SK-N-SH (cell line): ENCODE measurements around the gene HOMER1. TPM values are rescaled to one million over a fixed set of nuclear protein-coding genes. Genes with fewer than 3 reads are reported as not detected.

Source experiments
- CTCF ChIA-PET: fragments of 300-600, 350-600 bp; formaldehyde crosslinking; extraction: SDS; loops from one replicate; lab custom pipeline; 2021; lab: Yijun Ruan, JAX
- POLR2A ChIA-PET: fragments of 350-600 bp; sonication (Branson Sonifier 250); formaldehyde crosslinking; extraction: SDS; loops from one replicate; lab custom pipeline; 2020; ENCODE audit warnings: antibody characterized with exemption, inconsistent platforms; lab: Yijun Ruan, JAX
- DNase-seq: peaks from one replicate; pipeline ENCODE4 v3.0.0; 2012
- H2AFZ ChIP-seq: fragments of 200-600 bp; sonication (generic); 2 replicates; pipeline ENCODE4 v1.8.1; 2016; ENCODE audit warnings: antibody characterized with exemption, mild to moderate bottlenecking, low read depth
- H3F3A ChIP-seq: fragments of 200-600 bp; sonication (generic); replicated peaks from 2 replicates; pipeline ENCODE3; 2016; ENCODE audit warnings: antibody characterized with exemption, mild to moderate bottlenecking; ENCODE audit not compliant: insufficient read depth
- H3K27ac ChIP-seq, 2 experiments: fragments of 200-500 bp in 1 of 2; fragments of 200-600 bp in 1 of 2; sonication (Bioruptor generic) in 1 of 2; sonication (generic), shearing (Covaris generic) in 1 of 2; 2 replicates each; pipeline versions ENCODE4 v1.5.1 to v1.6.1; 2014 to 2016; ENCODE audit warnings: low read depth in 2 of 2, inconsistent platforms in 1 of 2, low read length in 1 of 2, mild to moderate bottlenecking in 1 of 2, mixed read lengths in 1 of 2
- H3K27me3 ChIP-seq: fragments of 200-600 bp; sonication (generic), shearing (Covaris generic); 2 replicates; pipeline ENCODE4 v1.6.1; 2016; ENCODE audit warnings: mixed run types; ENCODE audit not compliant: insufficient read depth
- H3K36me3 ChIP-seq, 2 experiments: fragments of 200-500 bp in 1 of 2; fragments of 200-600 bp in 1 of 2; sonication (Bioruptor generic) in 1 of 2; sonication (generic) in 1 of 2; replicated peaks in 1 of 2; 2 replicates each; pipeline versions ENCODE3 to v1.5.1; 2014 to 2016; ENCODE audit warnings: low read length in 1 of 2, mild to moderate bottlenecking in 1 of 2; ENCODE audit not compliant: insufficient read depth in 2 of 2, control insufficient read depth in 1 of 2
- H3K4me1 ChIP-seq, 2 experiments: fragments of 200-500 bp in 1 of 2; fragments of 200-600 bp in 1 of 2; sonication (Bioruptor generic) in 1 of 2; sonication (generic), shearing (Covaris generic) in 1 of 2; 2 replicates each; pipeline versions ENCODE4 v1.5.1 to v1.6.1; 2014 to 2016; ENCODE audit warnings: low read depth in 1 of 2, low read length in 1 of 2, mixed run types in 1 of 2; ENCODE audit not compliant: insufficient read depth in 2 of 2, control insufficient read depth in 1 of 2
- H3K4me2 ChIP-seq: fragments of 200-600 bp; sonication (generic), shearing (Covaris generic); 2 replicates; pipeline ENCODE4 v1.6.1; 2017; ENCODE audit warnings: mixed run types
- H3K4me3 ChIP-seq, 2 experiments: fragments of 200-500 bp in 1 of 2; fragments of 200-600 bp in 1 of 2; sonication (Bioruptor generic) in 1 of 2; sonication (generic), shearing (Covaris generic) in 1 of 2; 2 replicates each; pipeline versions ENCODE4 v1.5.1 to v1.8.1; 2014 to 2016; ENCODE audit warnings: low read depth in 2 of 2, inconsistent platforms in 1 of 2, low read length in 1 of 2, mild to moderate bottlenecking in 1 of 2, mixed read lengths in 1 of 2, moderate library complexity in 1 of 2
- H3K79me2 ChIP-seq: fragments of 200-600 bp; sonication (generic); 2 replicates; pipeline ENCODE4 v1.8.1; 2017; ENCODE audit warnings: mild to moderate bottlenecking; ENCODE audit not compliant: insufficient read depth
- H3K9ac ChIP-seq: fragments of 200-600 bp; sonication (generic); 2 replicates; pipeline ENCODE4 v1.6.1; 2017; ENCODE audit warnings: mixed run types
- H3K9me2 ChIP-seq: fragments of 200-600 bp; sonication (generic); 2 replicates; pipeline ENCODE4 v1.6.1; 2017; ENCODE audit warnings: mixed run types
- H3K9me3 ChIP-seq: fragments of 200-600 bp; sonication (generic); 2 replicates; pipeline ENCODE4 v1.6.1; 2017; ENCODE audit warnings: mixed run types, mild to moderate bottlenecking, moderate library complexity
- H4K20me1 ChIP-seq: fragments of 200-600 bp; sonication (generic); 2 replicates; pipeline ENCODE4 v1.6.1; 2017; ENCODE audit warnings: mild to moderate bottlenecking, mixed run types; ENCODE audit not compliant: insufficient read depth
- ELF1 ChIP-seq: IDR thresholded peaks from 2 replicates; pipeline ENCODE4 v1.4.0; 2012
- FOXJ3 ChIP-seq: sonication (generic); formaldehyde crosslinking; IDR thresholded peaks from 2 replicates; pipeline ENCODE4 v1.5.1; 2020; ENCODE audit warnings: mild to moderate bottlenecking, missing genetic modification reagents
- GABPA ChIP-seq: IDR thresholded peaks from 2 replicates; pipeline ENCODE4 v1.4.0; 2012; ENCODE audit warnings: low read depth, mild to moderate bottlenecking
- GATA2 ChIP-seq: sonication (generic); formaldehyde crosslinking; IDR thresholded peaks from 2 replicates; pipeline ENCODE4 v1.5.0; 2020; ENCODE audit warnings: mild to moderate bottlenecking, missing genetic modification reagents
- JUND ChIP-seq: IDR thresholded peaks from 2 replicates; pipeline ENCODE4 v1.4.0; 2012
- MXI1 ChIP-seq: IDR thresholded peaks from 2 replicates; pipeline ENCODE4 v1.6.1; 2012; ENCODE audit warnings: mild to moderate bottlenecking, low read depth, low read length, improper control_type of control experiment
- NFIC ChIP-seq: IDR thresholded peaks from 2 replicates; pipeline ENCODE4 v1.4.0; 2012; ENCODE audit warnings: borderline replicate concordance
- NRF1 ChIP-seq: IDR thresholded peaks from 2 replicates; pipeline ENCODE4 v1.6.1; 2012; ENCODE audit warnings: low read depth, mild to moderate bottlenecking, low read length
- RFX5 ChIP-seq: IDR thresholded peaks from 2 replicates; pipeline ENCODE4 v1.6.1; 2012; ENCODE audit warnings: mild to moderate bottlenecking, improper control_type of control experiment, low read length
- SMC3 ChIP-seq: IDR thresholded peaks from 2 replicates; pipeline ENCODE4 v1.6.1; 2012; ENCODE audit warnings: low read depth, low read length, improper control_type of control experiment
- TAF1 ChIP-seq: IDR thresholded peaks from 2 replicates; pipeline ENCODE4 v1.6.1; 2012; ENCODE audit warnings: low read depth, mild to moderate bottlenecking, low read length, moderate library complexity, borderline replicate concordance
- TCF12 ChIP-seq: IDR thresholded peaks from 2 replicates; pipeline ENCODE4 v1.4.0; 2012
- TEAD4 ChIP-seq: IDR thresholded peaks from 2 replicates; pipeline ENCODE4 v1.4.0; 2012; ENCODE audit warnings: mild to moderate bottlenecking, borderline replicate concordance; ENCODE audit not compliant: insufficient read depth
- YY1 ChIP-seq: IDR thresholded peaks from 2 replicates; pipeline ENCODE4 v1.4.0; 2012; ENCODE audit warnings: low read depth, mild to moderate bottlenecking
- WGBS: methylation state at CpG from one replicate; pipeline ENCODE4 v1.1.6; 2017; ENCODE audit warnings: low lambda C conversion rate; 5-methylcytosine and 5-hydroxymethylcytosine counted together
- polyA plus RNA-seq, 3 experiments: library from polyadenylated mRNA; depleted of rRNA; stranded (reverse); fragments of >200 nt; gene quantifications; 2 replicates each; pipeline ENCODE4 v1.2.3, GENCODE V29; 2012
- TF ChIP-seq, protein P1 (sequence below): fragments of 150-350 bp; IDR thresholded peaks from 2 replicates; pipeline ENCODE4 v1.6.1; 2016; ENCODE audit warnings: mild to moderate bottlenecking, low read depth, low read length
- TF ChIP-seq, protein P2 (sequence below): IDR thresholded peaks from 2 replicates; pipeline ENCODE4; 2012
- TF ChIP-seq, protein P3 (sequence below): IDR thresholded peaks from 2 replicates; pipeline ENCODE4 v1.4.0; 2012; ENCODE audit warnings: low read depth, borderline replicate concordance
- TF ChIP-seq, protein P4 (sequence below): IDR thresholded peaks from 2 replicates; pipeline ENCODE4 v1.6.1; 2012; ENCODE audit warnings: mild to moderate bottlenecking, low read depth, low read length, moderate library complexity
- TF ChIP-seq, protein P5 (sequence below): IDR thresholded peaks from 2 replicates; pipeline ENCODE4 v1.4.0; 2012; ENCODE audit warnings: low read depth, borderline replicate concordance

HOMER1 gene
- polyA plus RNA-seq, 1 of the 3 experiments (the other 2 are of a cell fraction), result 2.2 TPM

DNA sequence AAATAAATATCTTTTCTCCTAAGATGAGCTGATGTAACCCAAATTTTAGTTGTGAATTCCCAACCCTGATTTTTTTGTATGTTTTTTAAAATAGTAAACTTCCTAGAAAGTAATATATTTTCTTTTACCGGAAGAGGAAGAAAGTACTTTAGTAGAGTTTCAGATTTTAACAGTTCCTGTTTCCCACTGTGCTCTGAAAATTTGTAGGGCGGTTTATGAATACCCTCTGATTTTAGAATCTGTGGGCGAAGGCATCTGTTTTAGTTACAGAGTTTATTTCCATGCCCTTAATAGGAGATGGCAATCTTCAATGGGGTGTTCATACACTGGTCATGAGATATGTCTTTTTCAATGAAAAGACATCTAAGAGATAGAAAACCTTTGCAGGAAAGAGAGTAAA, 3.7 kb upstream of the HOMER1 start:
- CTCF ChIA-PET, result no interaction called here
- no peaks in the 10 kb centered on the region for H3K9me3 ChIP-seq

More for the DNA sequence above, 3.7 kb upstream of the HOMER1 start:
- TF ChIP-seq RFX5, result no peak
- TF ChIP-seq, protein P1, sequence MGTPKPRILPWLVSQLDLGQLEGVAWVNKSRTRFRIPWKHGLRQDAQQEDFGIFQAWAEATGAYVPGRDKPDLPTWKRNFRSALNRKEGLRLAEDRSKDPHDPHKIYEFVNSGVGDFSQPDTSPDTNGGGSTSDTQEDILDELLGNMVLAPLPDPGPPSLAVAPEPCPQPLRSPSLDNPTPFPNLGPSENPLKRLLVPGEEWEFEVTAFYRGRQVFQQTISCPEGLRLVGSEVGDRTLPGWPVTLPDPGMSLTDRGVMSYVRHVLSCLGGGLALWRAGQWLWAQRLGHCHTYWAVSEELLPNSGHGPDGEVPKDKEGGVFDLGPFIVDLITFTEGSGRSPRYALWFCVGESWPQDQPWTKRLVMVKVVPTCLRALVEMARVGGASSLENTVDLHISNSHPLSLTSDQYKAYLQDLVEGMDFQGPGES, result no peak
- no peak for TF ChIP-seq GATA2 (CRISPR knock-in tag)
- no peak for TF ChIP-seq TAF1
- no peak for TF ChIP-seq TCF12
- no peak for TF ChIP-seq SMC3
- TF ChIP-seq, protein P2, sequence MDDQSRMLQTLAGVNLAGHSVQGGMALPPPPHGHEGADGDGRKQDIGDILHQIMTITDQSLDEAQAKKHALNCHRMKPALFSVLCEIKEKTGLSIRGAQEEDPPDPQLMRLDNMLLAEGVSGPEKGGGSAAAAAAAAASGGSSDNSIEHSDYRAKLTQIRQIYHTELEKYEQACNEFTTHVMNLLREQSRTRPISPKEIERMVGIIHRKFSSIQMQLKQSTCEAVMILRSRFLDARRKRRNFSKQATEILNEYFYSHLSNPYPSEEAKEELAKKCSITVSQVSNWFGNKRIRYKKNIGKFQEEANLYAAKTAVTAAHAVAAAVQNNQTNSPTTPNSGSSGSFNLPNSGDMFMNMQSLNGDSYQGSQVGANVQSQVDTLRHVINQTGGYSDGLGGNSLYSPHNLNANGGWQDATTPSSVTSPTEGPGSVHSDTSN, result no peak
- TF ChIP-seq FOXJ3, result no peak
- TF ChIP-seq JUND, result no peak
- TF ChIP-seq, protein P3, sequence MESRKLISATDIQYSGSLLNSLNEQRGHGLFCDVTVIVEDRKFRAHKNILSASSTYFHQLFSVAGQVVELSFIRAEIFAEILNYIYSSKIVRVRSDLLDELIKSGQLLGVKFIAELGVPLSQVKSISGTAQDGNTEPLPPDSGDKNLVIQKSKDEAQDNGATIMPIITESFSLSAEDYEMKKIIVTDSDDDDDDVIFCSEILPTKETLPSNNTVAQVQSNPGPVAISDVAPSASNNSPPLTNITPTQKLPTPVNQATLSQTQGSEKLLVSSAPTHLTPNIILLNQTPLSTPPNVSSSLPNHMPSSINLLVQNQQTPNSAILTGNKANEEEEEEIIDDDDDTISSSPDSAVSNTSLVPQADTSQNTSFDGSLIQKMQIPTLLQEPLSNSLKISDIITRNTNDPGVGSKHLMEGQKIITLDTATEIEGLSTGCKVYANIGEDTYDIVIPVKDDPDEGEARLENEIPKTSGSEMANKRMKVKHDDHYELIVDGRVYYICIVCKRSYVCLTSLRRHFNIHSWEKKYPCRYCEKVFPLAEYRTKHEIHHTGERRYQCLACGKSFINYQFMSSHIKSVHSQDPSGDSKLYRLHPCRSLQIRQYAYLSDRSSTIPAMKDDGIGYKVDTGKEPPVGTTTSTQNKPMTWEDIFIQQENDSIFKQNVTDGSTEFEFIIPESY, result no peak
- TF ChIP-seq YY1, result no peak
- TF ChIP-seq TEAD4, result no peak
- TF ChIP-seq MXI1, result no peak
- TF ChIP-seq ELF1, result no peak
- no peak for TF ChIP-seq GABPA
- TF ChIP-seq, protein P4, sequence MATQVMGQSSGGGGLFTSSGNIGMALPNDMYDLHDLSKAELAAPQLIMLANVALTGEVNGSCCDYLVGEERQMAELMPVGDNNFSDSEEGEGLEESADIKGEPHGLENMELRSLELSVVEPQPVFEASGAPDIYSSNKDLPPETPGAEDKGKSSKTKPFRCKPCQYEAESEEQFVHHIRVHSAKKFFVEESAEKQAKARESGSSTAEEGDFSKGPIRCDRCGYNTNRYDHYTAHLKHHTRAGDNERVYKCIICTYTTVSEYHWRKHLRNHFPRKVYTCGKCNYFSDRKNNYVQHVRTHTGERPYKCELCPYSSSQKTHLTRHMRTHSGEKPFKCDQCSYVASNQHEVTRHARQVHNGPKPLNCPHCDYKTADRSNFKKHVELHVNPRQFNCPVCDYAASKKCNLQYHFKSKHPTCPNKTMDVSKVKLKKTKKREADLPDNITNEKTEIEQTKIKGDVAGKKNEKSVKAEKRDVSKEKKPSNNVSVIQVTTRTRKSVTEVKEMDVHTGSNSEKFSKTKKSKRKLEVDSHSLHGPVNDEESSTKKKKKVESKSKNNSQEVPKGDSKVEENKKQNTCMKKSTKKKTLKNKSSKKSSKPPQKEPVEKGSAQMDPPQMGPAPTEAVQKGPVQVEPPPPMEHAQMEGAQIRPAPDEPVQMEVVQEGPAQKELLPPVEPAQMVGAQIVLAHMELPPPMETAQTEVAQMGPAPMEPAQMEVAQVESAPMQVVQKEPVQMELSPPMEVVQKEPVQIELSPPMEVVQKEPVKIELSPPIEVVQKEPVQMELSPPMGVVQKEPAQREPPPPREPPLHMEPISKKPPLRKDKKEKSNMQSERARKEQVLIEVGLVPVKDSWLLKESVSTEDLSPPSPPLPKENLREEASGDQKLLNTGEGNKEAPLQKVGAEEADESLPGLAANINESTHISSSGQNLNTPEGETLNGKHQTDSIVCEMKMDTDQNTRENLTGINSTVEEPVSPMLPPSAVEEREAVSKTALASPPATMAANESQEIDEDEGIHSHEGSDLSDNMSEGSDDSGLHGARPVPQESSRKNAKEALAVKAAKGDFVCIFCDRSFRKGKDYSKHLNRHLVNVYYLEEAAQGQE, result no peak
- TF ChIP-seq, protein P5, sequence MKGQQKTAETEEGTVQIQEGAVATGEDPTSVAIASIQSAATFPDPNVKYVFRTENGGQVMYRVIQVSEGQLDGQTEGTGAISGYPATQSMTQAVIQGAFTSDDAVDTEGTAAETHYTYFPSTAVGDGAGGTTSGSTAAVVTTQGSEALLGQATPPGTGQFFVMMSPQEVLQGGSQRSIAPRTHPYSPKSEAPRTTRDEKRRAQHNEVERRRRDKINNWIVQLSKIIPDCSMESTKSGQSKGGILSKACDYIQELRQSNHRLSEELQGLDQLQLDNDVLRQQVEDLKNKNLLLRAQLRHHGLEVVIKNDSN, result no peak
- no peak for TF ChIP-seq NRF1
- TF ChIP-seq NFIC, result no peak
- H2AFZ ChIP-seq, result no peak overlapping the region
- no peak overlapping the region for H3K4me2 ChIP-seq
- POLR2A ChIA-PET, result no interaction called here
- H3K27ac ChIP-seq, result no peak overlapping the region
- 91% methylated on average over 3 of the region's 3 CpGs for WGBS
- no peaks in the 10 kb centered on the region for H3K9me2 ChIP-seq
- H3K27me3 ChIP-seq, result no peaks in the 10 kb centered on the region
- DNase-seq, result no peak
- peaks cover under 1% of the 10 kb centered on the region; the same call in 1 of the 2 replicates for H3K79me2 ChIP-seq
- peaks cover 0 to 4% of the 10 kb centered on the region in 2 experiments; a peak in 2 of 4 replicates for H3K4me1 ChIP-seq
- H3K9ac ChIP-seq, result no peak overlapping the region
- no peak overlapping the region for H3K4me3 ChIP-seq
- peaks cover 6% of the 10 kb centered on the region for H3F3A ChIP-seq
- no peaks in the 10 kb centered on the region for H3K36me3 ChIP-seq
- no peaks in the 10 kb centered on the region for H4K20me1 ChIP-seq
